Measurements from ENCODE around the gene ABR. TPM values are rescaled to one million over a fixed set of nuclear protein-coding genes. Genes with fewer than 3 reads are reported as not detected.
"Not testable (repeated sequence)": the region's sequence is repeated elsewhere in the genome, so short reads cannot be mapped to it uniquely, and the experiment has no call there.

The ABR gene
- total RNA-seq, 1 experiment from 2014 or later: 5.6 TPM

GRCh38 chr17:1111599-1112443 is 68.0 kb downstream of the ABR start:
- peak in 1 of 2 experiments; percentile 45 for DNase-seq
- H3K4me1 ChIP-seq: peaks cover 10% of the 10 kb centered on the region
- no peaks in the 10 kb centered on the region for H3K27me3 ChIP-seq
- H3K27ac ChIP-seq: peak overlapping the region; percentile 33
- no peak overlapping the region for H3K4me3 ChIP-seq
- H3K36me3 ChIP-seq: no peaks in the 10 kb centered on the region
- no peaks in the 10 kb centered on the region for H3K9me3 ChIP-seq (replicated peaks)

GRCh38 chr17:1110862-1111598 is 68.8 kb downstream of the ABR start:
- H3K4me1 ChIP-seq: peaks cover 10% of the 10 kb centered on the region
- H3K27me3 ChIP-seq: no peaks in the 10 kb centered on the region
- DNase-seq: peak; percentile 62 to 65
- no peak overlapping the region for H3K4me3 ChIP-seq
- no peaks in the 10 kb centered on the region for H3K36me3 ChIP-seq
- H3K9me3 ChIP-seq (replicated peaks): no peaks in the 10 kb centered on the region
- H3K27ac ChIP-seq: peak overlapping the region; percentile 33

DNA sequence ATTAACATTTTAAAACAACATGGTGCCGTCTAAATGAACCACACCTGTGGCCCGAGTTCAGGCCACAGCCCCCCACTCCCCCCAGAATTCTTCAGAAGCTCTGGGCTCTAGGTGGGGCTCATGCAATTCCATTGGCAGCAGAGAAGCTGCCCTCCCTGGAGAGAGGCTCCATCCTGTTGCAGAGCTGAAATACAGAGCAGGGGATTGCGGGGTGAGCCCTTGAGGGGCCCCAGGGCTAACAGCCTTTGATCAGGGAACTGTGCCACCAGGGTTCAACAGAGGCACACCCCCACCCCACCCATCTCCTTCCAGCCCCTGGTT is 69.3 kb downstream of the ABR start:
- no peaks in the 10 kb centered on the region for H3K9me3 ChIP-seq (replicated peaks)
- H3K4me3 ChIP-seq: no peak overlapping the region
- no peak for DNase-seq
- no peak overlapping the region for H3K27ac ChIP-seq
- peaks cover 9% of the 10 kb centered on the region for H3K4me1 ChIP-seq
- no peaks in the 10 kb centered on the region for H3K36me3 ChIP-seq
- H3K27me3 ChIP-seq: no peaks in the 10 kb centered on the region

- Histone ChIP-seq H3K27me3 (no peaks in the 10 kb centered on the region), H3K27ac (no peak overlapping the region)
Measured at GRCh38 chr17:1109606-1110540, 69.9 kb downstream of the ABR start.

DNA sequence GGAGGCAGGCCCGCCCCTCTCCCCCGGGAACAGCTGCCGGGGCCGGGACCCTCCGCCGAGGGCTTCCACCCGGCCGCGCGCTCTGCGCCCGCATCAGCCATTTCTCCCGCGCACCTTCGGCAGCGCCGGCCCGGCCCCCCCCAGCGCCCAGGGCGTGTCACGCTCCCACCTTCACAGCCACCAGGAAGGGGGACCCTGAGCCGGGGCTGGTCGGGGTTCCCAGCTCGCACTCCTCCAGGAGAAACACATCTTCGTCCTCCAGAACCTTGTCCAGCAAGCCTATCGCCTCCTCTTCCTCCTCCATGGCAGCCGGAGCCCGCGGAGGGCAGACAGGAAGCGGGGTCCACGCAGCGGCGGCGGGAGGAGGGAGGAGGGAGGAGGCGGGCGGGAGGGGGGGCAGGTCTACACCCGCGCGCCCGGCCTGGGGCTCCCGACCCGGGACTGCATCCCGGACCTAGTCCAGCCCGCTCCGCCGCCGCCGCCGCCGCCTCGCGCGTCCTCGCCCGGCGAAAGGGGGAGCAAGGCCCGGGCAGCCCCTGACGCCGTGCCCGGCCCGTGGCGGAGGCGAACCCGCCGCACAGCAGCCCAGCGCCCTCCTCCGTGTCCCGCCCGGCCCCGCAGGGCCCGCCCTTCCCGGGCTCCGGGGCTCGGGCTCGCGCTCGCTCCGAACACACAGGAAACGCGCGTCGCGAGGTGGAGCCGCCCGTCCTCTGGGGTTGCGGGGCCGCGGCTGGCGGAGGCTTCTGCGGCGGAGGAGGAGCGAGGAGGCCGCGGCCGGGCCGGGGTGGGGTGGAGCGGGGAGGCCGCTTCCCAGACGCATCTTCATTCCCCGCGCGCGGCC is 70.8 kb downstream of the ABR start:
- peak overlapping the region; percentile 54 for H3K4me3 ChIP-seq
- no peaks in the 10 kb centered on the region for H3K9me3 ChIP-seq (replicated peaks)
- H3K36me3 ChIP-seq: no peaks in the 10 kb centered on the region
- H3K4me1 ChIP-seq: peaks cover 4% of the 10 kb centered on the region
- no peak overlapping the region for H3K27ac ChIP-seq
- DNase-seq: no peak
- no peaks in the 10 kb centered on the region for H3K27me3 ChIP-seq

More at GRCh38 chr17:1109606-1110540, 69.9 kb downstream of the ABR start:
- no peak for DNase-seq
- H3K4me3 ChIP-seq: peak overlapping the region; percentile 54
- no peaks in the 10 kb centered on the region for H3K9me3 ChIP-seq (replicated peaks)
- H3K36me3 ChIP-seq: no peaks in the 10 kb centered on the region
- peaks cover 6% of the 10 kb centered on the region for H3K4me1 ChIP-seq

DNA sequence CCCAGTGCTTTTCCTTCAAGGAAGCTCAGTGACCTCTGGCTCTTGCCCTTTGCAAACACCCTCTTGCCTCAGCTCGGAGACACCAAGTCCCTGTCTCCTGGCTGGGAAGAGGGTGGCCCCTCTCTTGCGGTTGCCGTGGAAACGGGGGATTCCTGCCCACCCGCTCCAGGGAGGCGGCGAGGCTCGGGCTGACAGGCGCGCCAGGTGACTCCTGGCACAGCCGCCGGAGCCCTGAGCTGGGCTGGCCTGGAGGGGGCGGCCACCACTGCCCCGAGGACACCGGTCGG is 71.4 kb downstream of the ABR start:
- Histone ChIP-seq H3K4me1 (peaks cover 4% of the 10 kb centered on the region), H3K27ac (no peak overlapping the region)
- no peak for DNase-seq

GRCh38 chr17:1107777-1108477 is 71.9 kb downstream of the ABR start:
- Histone ChIP-seq H3K9me3 (replicated peaks) (no peaks in the 10 kb centered on the region), H3K4me3 (no peak overlapping the region), H3K27ac (no peak overlapping the region), H3K4me1 (peaks cover 4% of the 10 kb centered on the region), H3K36me3 (no peaks in the 10 kb centered on the region), H3K27me3 (no peaks in the 10 kb centered on the region)
- no peak for DNase-seq

More for the DNA sequence above, 71.4 kb downstream of the ABR start:
- no peaks in the 10 kb centered on the region for H3K36me3 ChIP-seq
- no peaks in the 10 kb centered on the region for H3K27me3 ChIP-seq
- peak overlapping the region; percentile 54 for H3K4me3 ChIP-seq
- no peaks in the 10 kb centered on the region for H3K9me3 ChIP-seq (replicated peaks)

GRCh38 chr17:1107083-1107776 is 72.6 kb downstream of the ABR start:
- peaks cover 4% of the 10 kb centered on the region for H3K4me1 ChIP-seq
- no peak overlapping the region for H3K27ac ChIP-seq
- no peaks in the 10 kb centered on the region for H3K27me3 ChIP-seq
- H3K36me3 ChIP-seq: no peaks in the 10 kb centered on the region
- H3K4me3 ChIP-seq: no peak overlapping the region
- no peak for DNase-seq
- no peaks in the 10 kb centered on the region for H3K9me3 ChIP-seq (replicated peaks)

GRCh38 chr17:1104222-1104621 is 75.6 kb downstream of the ABR start:
- H3K27me3 ChIP-seq: no peaks in the 10 kb centered on the region
- H3K36me3 ChIP-seq: no peaks in the 10 kb centered on the region
- H3K4me3 ChIP-seq: no peak overlapping the region
- no peaks in the 10 kb centered on the region for H3K9me3 ChIP-seq (replicated peaks)
- no peaks in the 10 kb centered on the region for H3K4me1 ChIP-seq
- H3K27ac ChIP-seq: no peak overlapping the region
- no peak for DNase-seq

GRCh38 chr17:1100382-1100781 is 79.4 kb downstream of the ABR start:
- no peaks in the 10 kb centered on the region for H3K36me3 ChIP-seq
- H3K27me3 ChIP-seq: no peaks in the 10 kb centered on the region
- no peak overlapping the region for H3K27ac ChIP-seq
- DNase-seq: no peak
- H3K4me1 ChIP-seq: no peaks in the 10 kb centered on the region
- H3K9me3 ChIP-seq (replicated peaks): no peaks in the 10 kb centered on the region
- H3K4me3 ChIP-seq: no peak overlapping the region

DNA sequence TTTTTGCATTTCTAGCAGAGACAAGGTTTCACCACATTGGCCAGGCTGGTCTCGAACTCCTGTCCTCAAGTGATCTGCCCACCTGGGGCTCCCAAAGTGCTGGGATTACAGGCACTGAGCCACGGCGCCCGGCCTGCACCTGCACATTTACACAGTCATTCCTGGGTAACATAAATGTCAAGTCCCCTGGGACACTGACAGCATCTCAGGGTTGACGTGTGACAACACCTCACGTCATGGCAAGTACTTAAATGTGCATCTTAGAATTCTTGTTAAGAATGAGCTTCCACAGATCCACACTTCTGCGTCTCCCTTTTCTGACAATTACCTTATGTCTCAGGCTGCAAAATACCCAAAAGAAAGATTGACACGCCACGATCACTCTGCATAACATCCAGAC is 80.5 kb downstream of the ABR start:
- Histone ChIP-seq H3K36me3 (no peaks in the 10 kb centered on the region), H3K4me1 (no peaks in the 10 kb centered on the region), H3K9me3 (replicated peaks) (no peaks in the 10 kb centered on the region), H3K27ac (no peak overlapping the region), H3K27me3 (no peaks in the 10 kb centered on the region), H3K4me3 (no peak overlapping the region)
- DNase-seq: no peak

- not testable (repeated sequence) for H3K4me1 ChIP-seq; DNase-seq; H3K27me3 ChIP-seq; H3K36me3 ChIP-seq; H3K4me3 ChIP-seq; H3K9me3 ChIP-seq (replicated peaks); H3K27ac ChIP-seq
Measured at GRCh38 chr17:1097972-1098744, 81.6 kb downstream of the ABR start.

DNA sequence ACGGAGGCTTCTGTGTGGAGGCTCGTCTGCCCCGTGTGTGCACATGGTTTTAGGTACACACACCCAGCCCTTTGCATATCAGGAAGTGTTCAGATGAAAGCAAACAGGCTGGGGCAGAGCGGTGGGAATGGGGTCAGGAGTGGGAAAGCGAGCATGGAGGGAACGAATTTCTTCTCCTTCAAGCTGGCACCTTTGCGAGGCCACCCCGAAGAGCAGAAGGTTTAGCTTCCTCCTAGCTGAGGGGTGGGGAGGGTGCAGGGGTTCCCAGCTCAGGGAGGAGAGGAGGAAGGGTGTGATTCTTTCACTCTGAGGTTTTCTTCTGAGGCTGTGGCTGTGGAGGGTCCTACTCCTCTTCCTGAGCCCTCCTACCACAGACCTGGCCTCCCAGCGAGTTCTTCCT is 83.6 kb downstream of the ABR start:
- Histone ChIP-seq H3K9me3 (replicated peaks) (no peaks in the 10 kb centered on the region), H3K4me3 (no peak overlapping the region), H3K27me3 (no peaks in the 10 kb centered on the region), H3K36me3 (no peaks in the 10 kb centered on the region), H3K27ac (no peak overlapping the region), H3K4me1 (no peaks in the 10 kb centered on the region)
- DNase-seq: no peak

Measured in SJCRH30 (cell line).